Thymus (tissue), 14 donors: ENCODE results near the gene IFNA21. TPM values are rescaled to one million over a fixed set of nuclear protein-coding genes. Genes with fewer than 3 reads are reported as not detected.
"Not testable (repeated sequence)": the region's sequence is repeated elsewhere in the genome, so short reads cannot be mapped to it uniquely, and the experiment has no call there.

Source experiments
- DNase-seq, 9 donors: peaks; one replicate each; pipeline ENCODE4 v3.0.0-alpha.2; 2013; ENCODE audit warnings: low spot score in 9 of 9, low read depth in 6 of 9, missing footprints in 1 of 9
- H3K27ac ChIP-seq, 2 donors: one replicate each; pipeline ENCODE4 v1.5.1; 2013; ENCODE audit warnings: control low read depth in 1 of 2, low read depth in 1 of 2, low read length in 1 of 2, mild to moderate bottlenecking in 1 of 2, moderate library complexity in 1 of 2
- H3K27me3 ChIP-seq, 2 donors: one replicate each; pipeline ENCODE4 v1.5.1; 2013; ENCODE audit warnings: low read length in 1 of 2; ENCODE audit not compliant: control insufficient read depth in 2 of 2, insufficient read depth in 1 of 2
- H3K36me3 ChIP-seq, 2 donors: one replicate each; pipeline ENCODE4 v1.5.1; 2013; ENCODE audit warnings: low read length in 1 of 2, mild to moderate bottlenecking in 1 of 2, moderate library complexity in 1 of 2; ENCODE audit not compliant: control insufficient read depth in 2 of 2, insufficient read depth in 2 of 2
- H3K4me1 ChIP-seq, 2 donors: one replicate each; pipeline ENCODE4 v1.5.1; 2013; ENCODE audit warnings: low read length in 2 of 2; ENCODE audit not compliant: control insufficient read depth in 2 of 2, insufficient read depth in 2 of 2
- H3K4me3 ChIP-seq, 2 donors: one replicate each; pipeline ENCODE4 v1.5.1; 2013; ENCODE audit warnings: low read length in 2 of 2, control low read depth in 1 of 2, mild to moderate bottlenecking in 1 of 2
- H3K9me3 ChIP-seq, 2 donors: one replicate each; pipeline ENCODE4 v1.5.1; 2013; ENCODE audit warnings: low read length in 1 of 2, mild to moderate bottlenecking in 1 of 2; ENCODE audit not compliant: control insufficient read depth in 2 of 2, insufficient read depth in 1 of 2
- WGBS: extraction: QIAGEN DNeasy Blood & Tissue Kit; methylation state at CpG from one replicate; pipeline ENCODE4 v1.1.7; 2013; 5-methylcytosine and 5-hydroxymethylcytosine counted together
- long read RNA-seq, 10 donors: transcript quantifications; one replicate each; lab custom pipeline, GENCODE V29; 2026
- polyA plus RNA-seq: library from polyadenylated mRNA; stranded (reverse); fragments of 200-250 nt; gene quantifications from one replicate; pipeline ENCODE4 v1.2.3, GENCODE V29; 2013
- total RNA-seq: library from RNA; stranded (reverse); fragments of 120-200 nt; gene quantifications from one replicate; pipeline ENCODE4 v1.2.4, GENCODE V29; 2013
- donor health status: healthy.

Gene IFNA21
- not detected for total RNA-seq
- polyA plus RNA-seq: 0.02 TPM
- long read RNA-seq, donor 1: 0 reads
- long read RNA-seq, donor 2: 0 reads
- long read RNA-seq, donor 3: 0 reads
- long read RNA-seq, donor 4: 0 reads
- long read RNA-seq, donor 5: 0 reads
- long read RNA-seq, donor 6: 0 reads
- long read RNA-seq, donor 7: 0 reads
- long read RNA-seq, donor 8, partial matches to known transcripts: 0 of 1 reads
- long read RNA-seq, donor 8, other reads (novel, unspliced or antisense): 0 of 1 reads
- long read RNA-seq, donor 9: 0 reads
- long read RNA-seq, donor 10: 0 reads

GRCh38 chr9:21166560-21166959 lies at the start of gene IFNA21:
IFNA21 (minus strand) TSS chr9:21166660; CDS start chr9:21166612, 48 bp downstream.
- not testable (repeated sequence) for H3K27ac ChIP-seq, H3K27me3 ChIP-seq, H3K4me3 ChIP-seq, DNase-seq, H3K36me3 ChIP-seq, H3K4me1 ChIP-seq, H3K9me3 ChIP-seq
- WGBS: 91% methylated on average over 2 of the region's 2 CpGs

- not testable (repeated sequence) for H3K27me3 ChIP-seq
- peak in 6 of 9 donors; percentile 4 to 57 (median 10) for DNase-seq
These were observed 47.2 kb upstream of the IFNA21 start for GRCh38 chr9:21213411-21214326.

GRCh38 chr9:21212160-21212559 lies 45.7 kb upstream of the IFNA21 start:
- H3K27me3 ChIP-seq, H3K4me3 ChIP-seq, H3K27ac ChIP-seq, H3K36me3 ChIP-seq, H3K9me3 ChIP-seq, H3K4me1 ChIP-seq, DNase-seq: not testable (repeated sequence)
- 84% methylated on average over 2 of the region's 2 CpGs for WGBS

More at GRCh38 chr9:21213411-21214326, 47.2 kb upstream of the IFNA21 start:
- WGBS: 42% methylated on average over 5 of the region's 5 CpGs
- not testable (repeated sequence) for H3K4me3 ChIP-seq, H3K27ac ChIP-seq, H3K36me3 ChIP-seq, H3K9me3 ChIP-seq, H3K4me1 ChIP-seq

GRCh38 chr9:21210782-21211181 lies 44.3 kb upstream of the IFNA21 start:
- not testable (repeated sequence) for H3K4me1 ChIP-seq, DNase-seq, H3K4me3 ChIP-seq, H3K9me3 ChIP-seq, H3K27ac ChIP-seq, H3K27me3 ChIP-seq, H3K36me3 ChIP-seq
- 98% methylated on average over 2 of the region's 2 CpGs for WGBS

- no peaks in the 10 kb centered on the region for H3K9me3 ChIP-seq
- no peak for DNase-seq
- 99% methylated on average over 7 of the region's 7 CpGs for WGBS
These were observed 43.9 kb upstream of the IFNA21 start for GRCh38 chr9:21210311-21210710.

GRCh38 chr9:21207043-21207442 lies 40.6 kb upstream of the IFNA21 start, which contains the start of gene IFNA10:
IFNA10 (minus strand) TSS chr9:21207143; CDS start chr9:21207097, 46 bp downstream.
- H3K27me3 ChIP-seq, H3K36me3 ChIP-seq, H3K9me3 ChIP-seq, H3K27ac ChIP-seq, H3K4me3 ChIP-seq, H3K4me1 ChIP-seq, DNase-seq: not testable (repeated sequence)
- WGBS: 97% methylated on average over 3 of the region's 3 CpGs

More at GRCh38 chr9:21210311-21210710, 43.9 kb upstream of the IFNA21 start:
- Histone ChIP-seq H3K4me3 (no peak overlapping the region), H3K36me3 (no peaks in the 10 kb centered on the region), H3K27me3 (no peaks in the 10 kb centered on the region), H3K4me1 (no peaks in the 10 kb centered on the region), H3K27ac (no peak overlapping the region)

GRCh38 chr9:21205204-21205603 lies 38.7 kb upstream of the IFNA21 start:
- Histone ChIP-seq H3K36me3 (no peaks in the 10 kb centered on the region), H3K4me1 (no peaks in the 10 kb centered on the region)
- no peak for DNase-seq

GRCh38 chr9:21202105-21202504 lies 35.6 kb upstream of the IFNA21 start, which contains the start of gene IFNA7:
IFNA7 (minus strand) TSS chr9:21202205; CDS start chr9:21202165, 40 bp downstream.
- not testable (repeated sequence) for H3K27ac ChIP-seq, H3K4me1 ChIP-seq, DNase-seq, H3K36me3 ChIP-seq, H3K27me3 ChIP-seq, H3K4me3 ChIP-seq, H3K9me3 ChIP-seq
- WGBS: 94% methylated on average over 4 of the region's 4 CpGs

More at GRCh38 chr9:21205204-21205603, 38.7 kb upstream of the IFNA21 start:
- H3K9me3 ChIP-seq: no peaks in the 10 kb centered on the region
- H3K27ac ChIP-seq: no peak overlapping the region
- H3K4me3 ChIP-seq: no peak overlapping the region
- H3K27me3 ChIP-seq: no peaks in the 10 kb centered on the region
